ENCODE results near the gene WDFY4. TPM values are rescaled to one million over a fixed set of nuclear protein-coding genes. Genes with fewer than 3 reads are reported as not detected.

Gene WDFY4
- total and polyA plus RNA-seq, 4 donors = 0.57 to 7.1 (median 2.0) TPM

DNA sequence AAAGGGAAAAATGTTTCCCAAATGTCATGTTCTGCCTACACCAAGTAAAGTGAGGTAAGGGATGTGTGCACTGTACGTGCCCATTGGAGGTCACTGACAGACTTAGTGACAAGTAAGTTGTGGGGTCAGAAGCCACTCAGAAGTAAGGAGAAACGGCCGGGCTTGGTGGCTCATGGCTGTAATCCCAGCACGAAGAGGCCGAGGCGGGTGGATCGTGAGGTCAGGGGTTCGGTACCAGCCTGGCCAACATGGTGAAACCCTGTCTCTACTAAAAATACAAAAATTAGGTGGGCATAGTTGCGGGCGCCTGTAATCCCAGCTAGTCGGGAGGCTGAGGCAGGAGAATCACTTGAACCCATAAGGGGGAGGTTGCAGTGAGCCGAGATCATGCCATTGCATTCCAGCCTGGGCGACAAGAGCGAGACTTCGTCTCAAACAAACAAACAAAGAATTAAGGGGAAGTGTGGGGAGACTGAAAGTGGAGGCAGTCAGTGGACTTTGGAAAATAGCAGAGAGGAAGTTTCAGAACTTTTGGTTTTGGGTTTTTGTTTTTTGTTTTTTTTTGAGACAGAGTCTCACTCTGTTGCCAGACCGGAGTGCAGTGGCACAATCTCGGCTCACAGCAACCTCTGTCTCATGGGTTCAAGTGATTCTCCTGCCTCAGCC, 114.8 kb downstream of the WDFY4 start (continued):
- TF ChIP-seq ATF3 (IDR thresholded peaks at IDR 0.05) = no peak

DNA sequence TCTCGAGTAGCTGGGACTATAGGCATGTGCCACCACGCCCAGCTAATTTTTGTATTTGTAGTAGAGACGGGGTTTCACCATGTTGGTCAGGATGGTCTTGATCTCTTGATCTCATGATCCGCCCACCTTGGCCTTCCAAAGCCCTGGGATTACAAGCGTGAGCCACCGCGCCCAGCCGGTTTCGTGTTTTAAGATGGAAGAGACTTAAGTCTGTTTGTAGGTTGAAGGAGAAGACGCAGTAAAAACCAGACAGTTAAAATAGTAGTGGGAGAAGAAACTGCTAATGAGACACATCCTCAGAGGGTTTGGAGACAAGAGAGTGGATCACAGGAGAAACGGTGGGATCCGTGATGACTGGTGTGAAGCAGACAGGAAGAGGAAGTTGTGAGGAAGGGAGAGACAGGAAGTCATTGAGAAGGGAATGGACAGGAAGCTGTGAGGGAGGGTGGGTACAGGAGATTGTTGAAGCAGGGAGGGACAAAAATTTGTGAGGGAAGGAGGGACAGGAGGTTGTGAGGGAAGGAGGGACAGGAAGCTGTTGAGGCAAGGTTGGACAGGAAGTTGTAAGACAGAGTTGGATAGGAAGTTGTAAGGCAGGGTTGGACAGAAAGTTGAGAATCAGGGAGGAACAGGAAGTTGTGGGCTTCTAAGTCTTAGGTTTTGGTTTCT, 115.5 kb downstream of the WDFY4 start:
- Histone ChIP-seq H3K9me3 (ENCODE audit: control insufficient read depth in 4 of 4, low read length in 3 of 4) (no peaks in the 10 kb centered on the region), H3K27me3 (ENCODE audit: control insufficient read depth in 4 of 4, insufficient read depth in 4 of 4, low read length in 3 of 4) (no peaks in the 10 kb centered on the region), H3K9ac (ENCODE audit: low read depth in 1 of 2, low read length in 2 of 2) (no peak overlapping the region), H3K4me1 (ENCODE audit: control insufficient read depth in 4 of 4, insufficient read depth in 4 of 4, low read length in 3 of 4) (no peaks in the 10 kb centered on the region), H3K36me3 (ENCODE audit: control insufficient read depth in 4 of 4, insufficient read depth in 3 of 4, low read depth in 1 of 4, low read length in 3 of 4) (no peaks in the 10 kb centered on the region), H3K4me3 (ENCODE audit: low read depth in 1 of 3, low read length in 3 of 3) (no peak overlapping the region), H3K27ac (ENCODE audit: low read depth in 1 of 2, low read length in 2 of 2) (peak overlapping the region; percentile 1 to 56)
- TF ChIP-seq EGR1 (IDR thresholded peaks at IDR 0.05; ENCODE audit: low read depth in 2 of 2) (peak in 1 of 2 donors; percentile 51), REST (IDR thresholded peaks at IDR 0.05) (no peak), GABPA (IDR thresholded peaks at IDR 0.05 in 1 of 2, conservative IDR thresholded peaks at IDR 0.05 in 1 of 2) (peak; percentile 50 to 56), RAD21 (IDR thresholded peaks at IDR 0.05) (no peak), ATF3 (IDR thresholded peaks at IDR 0.05) (no peak), YY1 (IDR thresholded peaks at IDR 0.05) (no peak), TAF1 (conservative IDR thresholded peaks at IDR 0.05) (no peak), RXRA (IDR thresholded peaks at IDR 0.05) (no peak)
- TF ChIP-seq, protein P1, sequence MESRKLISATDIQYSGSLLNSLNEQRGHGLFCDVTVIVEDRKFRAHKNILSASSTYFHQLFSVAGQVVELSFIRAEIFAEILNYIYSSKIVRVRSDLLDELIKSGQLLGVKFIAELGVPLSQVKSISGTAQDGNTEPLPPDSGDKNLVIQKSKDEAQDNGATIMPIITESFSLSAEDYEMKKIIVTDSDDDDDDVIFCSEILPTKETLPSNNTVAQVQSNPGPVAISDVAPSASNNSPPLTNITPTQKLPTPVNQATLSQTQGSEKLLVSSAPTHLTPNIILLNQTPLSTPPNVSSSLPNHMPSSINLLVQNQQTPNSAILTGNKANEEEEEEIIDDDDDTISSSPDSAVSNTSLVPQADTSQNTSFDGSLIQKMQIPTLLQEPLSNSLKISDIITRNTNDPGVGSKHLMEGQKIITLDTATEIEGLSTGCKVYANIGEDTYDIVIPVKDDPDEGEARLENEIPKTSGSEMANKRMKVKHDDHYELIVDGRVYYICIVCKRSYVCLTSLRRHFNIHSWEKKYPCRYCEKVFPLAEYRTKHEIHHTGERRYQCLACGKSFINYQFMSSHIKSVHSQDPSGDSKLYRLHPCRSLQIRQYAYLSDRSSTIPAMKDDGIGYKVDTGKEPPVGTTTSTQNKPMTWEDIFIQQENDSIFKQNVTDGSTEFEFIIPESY (IDR thresholded peaks at IDR 0.05) = no peak
- TF ChIP-seq, protein P2, sequence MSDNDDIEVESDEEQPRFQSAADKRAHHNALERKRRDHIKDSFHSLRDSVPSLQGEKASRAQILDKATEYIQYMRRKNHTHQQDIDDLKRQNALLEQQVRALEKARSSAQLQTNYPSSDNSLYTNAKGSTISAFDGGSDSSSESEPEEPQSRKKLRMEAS (IDR thresholded peaks at IDR 0.05) = peak; percentile 17
- DNase-seq (ENCODE audit: low spot score) = no peak
- WGBS = 86% methylated on average over 12 of the region's 12 CpGs

DNA sequence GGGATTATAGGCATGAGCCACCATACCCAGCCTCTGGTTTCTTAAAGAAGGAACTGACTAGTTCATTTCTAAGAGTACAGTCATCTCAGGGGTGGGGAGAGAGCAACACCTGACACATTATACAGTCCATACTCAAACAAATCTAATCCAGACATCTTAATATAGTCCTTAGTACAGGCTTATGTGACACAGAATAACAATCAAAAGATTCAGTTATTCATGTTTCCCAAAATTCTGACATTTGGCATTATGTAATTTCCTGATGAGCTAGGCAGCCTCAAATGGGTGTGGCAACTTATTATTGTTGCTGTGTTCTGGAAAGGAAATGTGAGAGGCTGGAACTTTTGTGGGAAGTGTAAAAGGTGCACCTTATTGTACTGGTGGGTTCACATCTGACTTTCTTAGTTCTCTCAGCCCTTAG, 116.3 kb downstream of the WDFY4 start:
- TF ChIP-seq JUND (IDR thresholded peaks at IDR 0.05) (no peak), HNF4G (IDR thresholded peaks at IDR 0.05) (no peak), GABPA (IDR thresholded peaks at IDR 0.05 in 1 of 2, conservative IDR thresholded peaks at IDR 0.05 in 1 of 2) (no peak), FOXA2 (IDR thresholded peaks at IDR 0.05) (no peak), EGR1 (IDR thresholded peaks at IDR 0.05; ENCODE audit: low read depth in 2 of 2) (no peak)
- TF ChIP-seq, protein P2 (IDR thresholded peaks at IDR 0.05) = no peak
- TF ChIP-seq, protein P3, sequence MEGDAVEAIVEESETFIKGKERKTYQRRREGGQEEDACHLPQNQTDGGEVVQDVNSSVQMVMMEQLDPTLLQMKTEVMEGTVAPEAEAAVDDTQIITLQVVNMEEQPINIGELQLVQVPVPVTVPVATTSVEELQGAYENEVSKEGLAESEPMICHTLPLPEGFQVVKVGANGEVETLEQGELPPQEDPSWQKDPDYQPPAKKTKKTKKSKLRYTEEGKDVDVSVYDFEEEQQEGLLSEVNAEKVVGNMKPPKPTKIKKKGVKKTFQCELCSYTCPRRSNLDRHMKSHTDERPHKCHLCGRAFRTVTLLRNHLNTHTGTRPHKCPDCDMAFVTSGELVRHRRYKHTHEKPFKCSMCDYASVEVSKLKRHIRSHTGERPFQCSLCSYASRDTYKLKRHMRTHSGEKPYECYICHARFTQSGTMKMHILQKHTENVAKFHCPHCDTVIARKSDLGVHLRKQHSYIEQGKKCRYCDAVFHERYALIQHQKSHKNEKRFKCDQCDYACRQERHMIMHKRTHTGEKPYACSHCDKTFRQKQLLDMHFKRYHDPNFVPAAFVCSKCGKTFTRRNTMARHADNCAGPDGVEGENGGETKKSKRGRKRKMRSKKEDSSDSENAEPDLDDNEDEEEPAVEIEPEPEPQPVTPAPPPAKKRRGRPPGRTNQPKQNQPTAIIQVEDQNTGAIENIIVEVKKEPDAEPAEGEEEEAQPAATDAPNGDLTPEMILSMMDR (IDR thresholded peaks at IDR 0.05; ENCODE audit: low read depth, low read length, missing input control) = no peak
- Histone ChIP-seq H3K27me3 (ENCODE audit: control insufficient read depth in 4 of 4, insufficient read depth in 4 of 4, low read length in 3 of 4) (no peaks in the 10 kb centered on the region), H3K4me1 (ENCODE audit: control insufficient read depth in 4 of 4, insufficient read depth in 4 of 4, low read length in 3 of 4) (no peaks in the 10 kb centered on the region), H3K36me3 (ENCODE audit: control insufficient read depth in 4 of 4, insufficient read depth in 3 of 4, low read depth in 1 of 4, low read length in 3 of 4) (no peaks in the 10 kb centered on the region), H3K4me3 (ENCODE audit: low read depth in 1 of 3, low read length in 3 of 3) (no peak overlapping the region), H3K9ac (ENCODE audit: low read depth in 1 of 2, low read length in 2 of 2) (no peak overlapping the region), H3K27ac (ENCODE audit: low read depth in 1 of 2, low read length in 2 of 2) (no peak overlapping the region), H3K9me3 (ENCODE audit: control insufficient read depth in 4 of 4, low read length in 3 of 4) (no peaks in the 10 kb centered on the region)
- DNase-seq (ENCODE audit: low spot score) = no peak

All from liver (tissue), 9 donors.